Hematopoietic multipotent progenitor cell treated with erythropoietin and hydrocortisone succinate and interleukin-3 and kit ligand, for 17 days (in vitro differentiated cells): Measurements from ENCODE around the gene POU4F1.

Experiments used
- DNase-seq: peaks from one replicate; pipeline ENCODE4 v3.0.0-alpha.2; 2015; ENCODE audit warnings: low spot score

Gene POU4F1

GRCh38 chr13:78592584-78592983 is 10.8 kb downstream of the POU4F1 start:
- no peak for DNase-seq

GRCh38 chr13:78589206-78589605 is 14.1 kb downstream of the POU4F1 start:
- DNase-seq = no peak

- DNase-seq = no peak
These were observed 16.0 kb downstream of the POU4F1 start for GRCh38 chr13:78587395-78587794.

GRCh38 chr13:78586706-78587105 is 16.6 kb downstream of the POU4F1 start:
- no peak for DNase-seq

- DNase-seq = no peak
These were observed 27.1 kb downstream of the POU4F1 start for GRCh38 chr13:78576261-78576660.

GRCh38 chr13:78572459-78572858 is 30.9 kb downstream of the POU4F1 start:
- no peak for DNase-seq

GRCh38 chr13:78569029-78569428 is 34.3 kb downstream of the POU4F1 start:
- no peak for DNase-seq

GRCh38 chr13:78566631-78567030 is 36.7 kb downstream of the POU4F1 start:
- DNase-seq = no peak

- DNase-seq = no peak
These were observed 41.0 kb downstream of the POU4F1 start for GRCh38 chr13:78562237-78562889.
